HG03575 (cell line): ENCODE results near the gene KCNQ5.

ENCODE experiments used
- ATAC-seq: cut with Tn5 transposase; IDR thresholded peaks from one replicate; pipeline ENCODE4 v1.9.1; 2021; ENCODE audit not compliant: unreplicated experiment, insufficient number of reproducible peaks, low FRiP score; ENCODE audit errors: extremely low read depth

KCNQ5 gene

DNA sequence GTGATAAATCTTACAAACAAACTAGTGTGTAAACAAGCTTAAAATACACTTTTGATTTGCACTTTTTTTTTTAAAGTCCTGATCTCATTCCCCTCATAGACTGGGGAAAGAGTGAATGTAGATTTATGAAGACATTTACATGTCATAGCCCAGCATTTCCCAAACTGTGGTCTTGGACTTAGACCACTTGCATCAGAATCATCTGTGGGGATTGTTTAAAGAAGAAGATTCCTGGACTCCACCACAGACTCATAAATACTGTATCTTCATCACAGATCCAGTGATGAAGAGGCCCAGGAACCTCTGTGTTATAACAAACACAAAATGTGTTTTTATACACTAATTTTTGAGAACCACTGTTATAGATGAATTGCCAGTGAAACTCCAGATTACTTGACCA lies 99.5 kb downstream of the KCNQ5 start:
- no peak for ATAC-seq

DNA sequence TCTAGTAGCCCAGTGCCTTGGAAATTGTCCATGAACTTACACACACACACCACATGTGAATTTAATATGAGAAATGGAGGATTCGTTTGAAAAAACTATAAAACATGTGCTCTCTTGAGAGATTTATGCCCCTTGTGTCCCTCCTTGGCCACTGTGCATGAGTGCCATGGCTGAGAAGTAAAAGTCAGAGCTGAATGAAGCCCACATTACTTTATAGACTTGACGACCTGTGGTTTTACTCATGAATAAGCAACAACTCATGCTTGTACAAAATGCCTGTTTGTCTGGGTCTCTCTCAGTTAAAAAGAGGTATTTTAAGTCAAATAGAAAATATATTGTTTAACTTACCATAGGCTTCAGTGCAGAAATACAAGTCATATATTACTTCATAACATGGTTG lies 102.7 kb downstream of the KCNQ5 start:
- peak; percentile 91 for ATAC-seq

DNA sequence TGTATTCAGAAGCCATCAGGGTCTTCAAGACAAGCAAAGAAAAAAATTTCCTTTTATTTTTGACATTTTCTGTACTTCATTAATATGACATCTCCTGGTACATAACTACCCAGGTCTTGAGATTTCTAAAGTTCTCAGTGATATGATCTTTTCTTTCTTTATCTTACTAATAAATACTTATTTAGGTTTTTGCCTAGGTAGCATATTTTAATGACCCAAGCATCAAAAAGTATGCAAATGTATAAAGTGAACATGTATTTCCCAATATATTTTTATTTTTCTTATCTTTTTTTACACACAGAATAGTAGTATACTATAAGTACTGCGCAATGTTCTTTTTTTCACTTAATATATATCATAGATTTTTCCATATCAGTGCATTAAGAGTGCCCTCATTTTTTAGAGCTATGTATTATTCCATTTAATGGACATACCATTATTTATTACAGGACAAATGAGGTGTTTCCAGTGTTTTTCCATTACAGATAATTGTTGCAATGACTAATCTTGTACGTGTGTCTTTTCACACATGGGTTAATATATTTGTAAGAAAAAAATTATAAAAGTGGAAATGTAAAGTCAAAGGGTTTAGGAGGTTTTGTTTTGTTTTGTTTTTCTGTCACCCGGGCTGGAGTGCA lies 107.0 kb downstream of the KCNQ5 start:
- ATAC-seq, result no peak

DNA sequence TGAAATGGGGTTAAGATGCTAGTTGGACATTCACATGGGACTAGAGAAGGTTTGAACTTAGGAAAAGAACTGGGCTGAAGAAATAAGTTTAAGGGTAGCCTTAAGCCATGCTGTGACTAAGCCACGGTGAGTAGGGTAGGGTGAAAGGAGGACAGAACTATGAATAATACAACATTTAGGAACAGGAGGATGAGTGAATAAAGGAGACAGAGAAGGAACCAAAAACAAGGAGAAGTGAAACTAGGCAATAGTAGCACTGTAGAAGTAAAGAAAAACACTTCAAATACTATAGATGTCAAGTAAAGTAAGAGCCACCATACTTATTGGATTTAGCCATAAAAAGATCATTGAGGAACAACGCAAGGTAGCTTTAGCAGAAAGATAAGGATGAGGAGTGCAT lies 111.2 kb downstream of the KCNQ5 start:
- no peak for ATAC-seq

DNA sequence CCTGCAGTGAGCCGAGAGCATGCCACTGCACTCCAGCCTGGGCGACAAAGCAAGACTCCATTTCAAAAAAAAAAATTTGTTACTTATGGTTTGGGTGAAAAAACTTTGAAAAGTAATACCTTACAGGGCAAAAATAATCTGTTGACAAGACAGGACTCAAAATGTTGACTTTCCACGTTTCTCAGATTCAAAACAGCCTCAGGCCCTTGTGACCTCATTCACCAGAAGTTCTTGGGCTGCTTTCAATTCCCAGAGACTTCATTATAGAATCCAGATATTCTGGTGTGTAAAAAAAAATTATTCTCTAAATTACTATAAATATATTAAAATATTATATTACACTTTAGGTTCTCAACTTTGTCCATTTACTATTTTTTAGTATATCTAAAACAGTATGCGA lies 116.2 kb downstream of the KCNQ5 start:
- no peak for ATAC-seq

DNA sequence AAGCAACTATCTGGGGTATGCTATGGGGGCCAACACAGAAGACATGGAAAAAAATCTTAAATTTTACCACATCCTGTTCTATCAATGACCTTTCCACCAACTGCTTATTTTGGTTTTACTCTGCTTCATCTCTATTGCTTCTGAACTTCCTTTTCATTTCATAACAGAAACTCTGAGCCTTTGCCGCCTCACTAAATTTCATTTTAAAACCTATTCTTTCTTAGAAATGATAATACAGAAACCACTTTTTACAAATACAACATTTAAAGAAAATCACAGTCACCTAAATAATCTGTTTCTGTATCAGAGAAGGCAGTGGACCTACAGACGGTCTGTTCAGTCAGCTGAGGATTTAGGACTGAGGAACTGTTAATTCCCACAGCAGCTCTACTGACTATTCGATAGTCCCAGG lies 117.5 kb downstream of the KCNQ5 start:
- no peak for ATAC-seq

DNA sequence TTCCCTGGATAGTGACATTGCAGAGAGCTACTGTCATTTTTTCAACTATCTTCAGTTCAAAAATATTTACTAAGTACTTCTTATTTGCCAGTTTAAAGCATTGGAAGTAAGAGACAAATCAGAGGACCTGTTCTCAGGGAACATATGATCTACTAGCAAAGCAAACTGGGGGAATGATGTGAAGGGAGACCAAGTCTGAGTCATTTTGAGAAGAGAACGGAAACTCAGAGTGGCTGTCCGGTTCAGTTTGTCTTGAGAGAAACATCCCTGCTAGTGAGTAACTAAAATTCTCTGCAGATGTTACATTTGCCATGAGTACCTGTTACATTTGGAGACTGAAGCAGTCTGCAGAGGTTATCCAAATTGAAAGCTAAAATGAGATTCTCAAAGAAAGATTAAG lies 118.3 kb downstream of the KCNQ5 start:
- peak; percentile 67 for ATAC-seq

DNA sequence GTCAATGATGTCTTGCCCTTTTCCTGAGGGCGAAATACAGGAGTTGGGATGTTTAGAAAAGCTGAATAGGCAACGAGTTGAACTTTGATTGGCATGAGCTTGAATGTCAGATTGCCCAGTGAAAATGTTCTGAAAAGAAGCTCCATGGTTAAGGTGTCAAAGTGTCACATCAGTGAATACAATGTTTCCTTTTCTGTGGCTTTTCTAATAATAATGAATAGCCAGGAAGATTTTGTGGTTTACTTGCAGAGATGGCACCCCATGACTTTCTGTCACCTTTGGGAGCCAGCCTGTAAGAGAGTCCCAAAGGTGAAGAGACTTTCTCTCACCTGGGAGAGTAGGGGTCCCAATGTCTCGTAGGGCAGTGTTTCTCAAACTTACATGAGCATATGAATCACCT lies 119.2 kb downstream of the KCNQ5 start:
- ATAC-seq, result no peak

DNA sequence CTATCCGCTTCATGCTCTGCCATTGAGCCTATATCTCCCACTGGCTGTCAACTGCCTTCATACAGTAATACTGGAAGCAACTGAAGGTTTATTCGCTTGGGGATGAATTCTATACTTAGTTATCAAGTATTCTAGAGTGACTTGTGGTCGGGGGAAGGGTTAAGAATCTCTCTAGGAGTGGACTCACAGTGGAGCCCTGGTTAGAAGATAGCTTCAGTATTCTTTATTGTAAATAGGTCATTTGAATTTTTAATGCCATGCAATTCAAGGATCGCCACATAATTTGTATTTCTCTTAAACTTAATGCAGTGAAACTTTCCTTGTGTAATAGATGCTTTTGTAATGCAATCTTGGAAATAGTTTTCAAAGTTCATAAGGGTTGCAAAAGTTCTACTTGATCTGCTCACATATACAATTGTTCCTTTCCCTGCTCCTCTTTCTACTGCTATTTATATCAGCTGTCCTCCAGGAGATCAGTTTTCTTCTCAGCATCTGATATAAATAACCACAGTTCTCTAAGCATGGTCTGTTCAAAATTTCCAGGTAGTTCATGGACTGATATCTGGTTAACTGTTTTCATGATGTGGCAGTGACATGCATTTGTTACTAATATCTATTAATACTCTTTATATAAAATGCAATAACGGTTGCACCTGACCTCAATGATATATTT lies 120.3 kb downstream of the KCNQ5 start:
- no peak for ATAC-seq

DNA sequence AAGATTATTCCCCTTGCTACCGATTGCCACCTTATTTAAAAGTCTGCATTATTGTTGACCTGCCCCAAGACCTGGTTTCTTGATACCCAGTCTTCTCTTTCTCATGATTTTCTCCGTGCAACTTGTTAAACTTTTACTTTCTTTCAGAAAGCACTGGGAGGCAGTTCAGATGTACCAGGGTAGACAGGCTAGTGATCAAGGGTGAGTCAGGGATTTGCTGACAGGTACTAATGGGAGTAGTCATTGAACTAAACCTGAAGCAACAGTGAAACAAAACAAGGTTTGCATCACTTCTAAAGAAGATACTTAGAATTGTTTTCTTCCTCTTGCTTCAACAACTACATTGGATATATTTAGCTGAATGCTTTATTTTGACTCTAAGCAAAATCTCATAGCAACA lies 124.4 kb downstream of the KCNQ5 start:
- no peak for ATAC-seq

DNA sequence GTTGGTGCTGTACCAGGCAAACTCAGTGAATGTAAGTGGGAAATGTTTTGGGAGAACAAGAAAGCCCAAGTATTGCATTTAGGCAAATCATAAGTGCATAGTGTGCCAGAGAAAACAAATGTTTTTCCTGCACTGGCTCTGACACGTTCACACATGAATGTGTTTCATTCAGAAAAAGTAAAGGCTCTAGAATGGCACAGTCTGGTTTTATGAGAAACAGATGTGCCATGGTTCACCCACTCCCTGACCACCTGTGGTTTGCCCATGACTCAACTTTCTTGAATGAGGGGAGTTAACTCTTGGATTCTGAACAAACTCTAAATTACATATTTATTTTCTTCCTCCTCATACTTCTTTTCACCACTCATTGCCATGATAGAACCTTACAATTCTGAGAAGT lies 126.9 kb downstream of the KCNQ5 start:
- no peak for ATAC-seq

DNA sequence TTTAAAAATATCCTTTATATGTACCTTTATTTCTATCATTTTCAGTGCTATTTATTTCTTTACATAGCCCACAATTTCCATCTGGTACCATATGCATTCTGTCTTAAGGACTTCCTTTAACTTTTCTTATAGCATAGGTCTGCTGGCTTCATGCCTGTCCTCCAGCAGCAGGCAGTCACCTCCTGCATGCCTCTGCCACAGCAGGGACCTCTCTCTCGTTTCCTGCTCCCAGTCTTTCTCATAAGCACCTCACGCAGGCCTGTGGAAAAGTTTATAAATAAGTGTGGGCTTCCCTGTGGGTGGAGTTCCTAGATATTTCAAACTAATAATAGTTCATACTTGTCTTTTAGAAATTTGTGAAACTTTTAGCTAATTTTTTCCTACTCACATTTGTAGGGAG lies 133.9 kb downstream of the KCNQ5 start:
- no peak for ATAC-seq

DNA sequence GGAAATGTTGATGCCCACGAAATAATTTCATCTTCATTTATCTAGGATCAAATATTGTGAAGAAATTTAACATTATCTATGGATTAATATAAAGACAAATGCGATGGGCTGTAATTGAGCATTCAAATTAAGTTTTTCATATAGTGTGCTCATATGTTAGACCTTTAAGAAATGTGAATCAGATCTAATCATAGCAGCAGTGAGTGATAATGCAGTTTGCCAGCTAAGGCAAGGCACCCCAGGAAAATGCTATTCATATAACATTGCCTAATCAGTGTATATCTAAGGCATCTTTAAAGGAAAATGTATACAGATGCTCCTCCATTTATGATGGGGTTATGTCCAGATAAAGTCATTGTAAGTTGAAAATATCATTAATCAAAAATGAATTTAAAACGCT lies 135.2 kb downstream of the KCNQ5 start:
- ATAC-seq, result no peak

DNA sequence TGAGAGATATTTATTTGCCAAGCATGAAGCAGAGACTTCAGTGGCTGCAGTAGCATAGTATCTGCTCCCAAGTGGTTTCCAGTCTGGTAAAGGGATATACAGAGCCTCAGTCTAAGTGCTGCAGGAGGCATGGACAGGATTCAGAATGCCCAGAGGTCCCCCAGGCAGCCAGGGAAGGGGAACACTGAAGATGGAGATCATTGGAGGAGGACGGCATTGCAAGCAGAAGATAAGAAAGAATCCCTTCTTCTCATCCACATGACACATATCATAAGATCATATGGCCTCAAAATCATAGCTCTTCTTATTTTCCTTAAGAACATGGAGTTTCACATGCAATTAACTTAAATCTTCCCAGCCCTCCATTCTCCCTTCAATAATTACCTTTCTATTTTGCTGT lies 136.1 kb downstream of the KCNQ5 start:
- no peak for ATAC-seq

DNA sequence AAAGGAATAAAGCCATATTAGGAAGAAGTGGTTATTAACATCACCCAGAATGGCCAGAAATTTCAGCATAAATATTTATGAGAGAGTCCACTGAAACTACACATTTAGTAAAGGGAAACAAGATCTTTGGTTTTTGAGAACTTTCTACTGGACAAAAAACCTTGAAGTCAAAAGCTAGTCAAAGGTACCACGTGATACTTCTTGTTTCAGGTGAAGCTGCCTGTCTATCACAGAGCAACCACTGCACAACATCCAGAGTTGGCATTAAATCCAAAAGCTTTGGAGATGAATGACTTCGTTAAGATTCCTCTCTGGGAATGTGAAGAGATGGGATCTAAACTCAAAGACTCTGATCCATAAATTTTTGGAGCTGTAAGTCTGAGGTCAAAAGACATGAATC lies 137.0 kb downstream of the KCNQ5 start:
- ATAC-seq, result no peak

DNA sequence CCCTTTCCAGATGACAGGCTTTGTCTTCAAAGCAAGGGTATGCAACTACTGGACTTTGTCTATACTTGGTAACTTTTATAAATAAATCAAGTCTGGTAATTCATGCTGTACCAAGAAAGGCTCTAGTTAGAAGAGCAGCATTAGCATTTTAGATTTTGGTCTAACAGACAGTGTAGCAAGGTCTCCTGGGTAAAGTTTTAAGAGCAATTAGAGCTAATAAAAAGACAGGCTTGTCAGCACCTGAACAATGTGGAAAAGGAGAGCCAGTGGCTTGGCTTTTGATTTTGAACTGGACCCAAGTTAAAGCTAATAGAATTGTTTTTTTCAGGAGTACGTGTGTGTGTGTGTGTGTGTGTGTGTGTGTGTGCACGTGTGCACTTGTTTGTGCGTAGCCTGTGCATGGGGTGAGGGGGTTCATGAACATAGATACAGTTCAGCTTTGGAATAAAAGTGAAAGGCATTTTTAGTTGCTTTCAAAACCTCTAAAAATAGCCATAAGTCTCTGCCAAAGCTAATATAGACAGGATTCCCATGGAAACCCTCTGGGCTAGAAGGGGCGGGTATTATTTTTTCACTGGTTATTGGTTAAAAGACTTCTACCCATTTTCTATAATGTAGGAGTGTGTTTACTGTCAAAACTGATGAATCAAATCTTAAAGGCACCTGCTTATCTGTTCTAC lies 138.4 kb downstream of the KCNQ5 start:
- ATAC-seq, result no peak

DNA sequence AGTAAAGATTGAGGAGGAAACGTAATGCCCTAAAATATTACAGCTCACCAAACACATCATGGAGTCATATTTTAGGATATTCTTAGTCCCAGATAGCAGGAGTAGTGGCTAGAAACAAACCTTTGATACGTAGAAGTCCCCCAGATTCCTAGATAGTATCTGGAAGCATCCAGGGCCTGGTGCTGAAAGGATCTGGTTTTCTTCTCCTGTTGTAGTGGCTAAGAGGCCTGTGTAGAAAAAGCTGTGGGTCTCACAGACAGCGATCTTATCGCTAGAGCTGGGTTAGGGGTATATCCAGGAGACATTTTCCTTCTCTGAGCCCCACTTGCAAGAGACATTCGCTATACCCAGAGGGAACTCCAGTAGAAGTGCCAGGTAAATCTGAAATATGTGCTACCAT lies 139.9 kb downstream of the KCNQ5 start:
- no peak for ATAC-seq

DNA sequence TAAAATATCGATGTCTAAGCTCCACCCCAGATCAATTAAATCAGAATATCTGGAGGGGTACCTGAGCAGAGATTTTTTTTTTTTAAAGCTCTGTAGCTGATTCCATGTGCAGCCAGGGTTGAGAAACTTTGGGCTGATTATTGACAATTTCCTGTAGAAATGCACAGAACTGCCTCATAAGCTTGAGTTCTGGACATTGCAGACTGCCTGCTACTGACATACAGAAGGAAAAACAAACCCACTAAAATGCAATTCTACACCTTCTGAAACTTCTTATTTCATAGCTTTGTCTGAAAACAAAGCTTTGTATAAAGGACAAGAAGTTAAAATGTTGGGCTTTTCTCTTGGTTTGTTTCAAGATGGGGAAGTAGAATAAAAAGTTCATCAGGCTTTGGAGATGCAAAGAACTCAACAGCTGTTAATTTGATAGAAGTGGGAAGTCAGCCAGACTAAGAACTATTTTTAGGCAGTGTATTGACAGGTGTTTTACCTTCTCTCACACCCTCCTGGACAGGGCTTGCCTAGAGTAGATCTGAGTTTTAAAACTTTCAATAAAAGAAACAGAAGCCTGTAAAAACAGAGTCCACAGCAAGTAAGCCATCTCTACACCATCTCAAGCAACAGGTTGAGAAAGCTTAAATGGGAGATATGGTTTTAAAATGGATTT lies 147.7 kb downstream of the KCNQ5 start:
- no peak for ATAC-seq

DNA sequence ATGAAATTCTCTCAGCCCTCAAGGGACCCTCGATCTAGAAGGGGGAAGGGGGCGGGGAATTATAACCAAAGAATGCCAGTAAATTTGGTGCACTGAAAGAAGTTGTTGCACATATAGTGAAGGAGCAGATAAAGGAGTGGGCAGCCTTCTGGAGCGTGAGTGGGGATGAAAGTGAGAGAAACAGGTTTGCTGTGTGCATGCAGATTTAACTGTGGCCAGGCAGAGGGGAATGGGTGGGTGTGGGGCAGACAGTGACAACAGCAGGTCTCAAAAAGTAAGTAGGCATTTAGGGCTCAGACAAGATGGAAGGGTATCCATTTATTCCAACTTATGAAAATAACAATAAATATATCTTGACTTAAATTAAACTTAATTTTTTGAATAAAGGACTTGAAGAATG lies 149.1 kb downstream of the KCNQ5 start:
- no peak for ATAC-seq

DNA sequence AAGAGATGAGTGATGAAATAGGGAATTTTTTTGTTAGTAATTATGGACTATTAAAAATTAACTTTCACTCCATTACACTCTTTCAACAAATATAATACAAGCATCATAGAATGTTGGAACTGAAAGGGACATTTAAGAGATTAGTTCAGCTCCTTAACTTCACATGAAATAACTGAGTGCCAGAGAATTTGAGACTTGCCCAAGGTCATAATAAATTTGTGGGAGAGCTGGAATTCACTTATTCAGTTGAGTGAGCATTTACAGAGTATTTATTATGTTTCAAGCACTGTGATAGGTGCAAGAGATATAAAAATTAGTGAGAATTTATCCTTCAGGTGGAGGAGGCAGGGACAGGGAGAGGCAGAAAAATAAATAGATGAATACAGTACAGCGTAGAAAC lies 154.6 kb downstream of the KCNQ5 start:
- no peak for ATAC-seq
